ENCODE results near the gene DNAJC8. TPM values are rescaled to one million over a fixed set of nuclear protein-coding genes. Genes with fewer than 3 reads are reported as not detected.

DNAJC8 gene
- total and polyA plus RNA-seq, 10 of the 15 experiments (the other 5 are each of a cell fraction or from before 2014, with no cell fraction given) = 91.2 to 296 (median 152) TPM

DNA sequence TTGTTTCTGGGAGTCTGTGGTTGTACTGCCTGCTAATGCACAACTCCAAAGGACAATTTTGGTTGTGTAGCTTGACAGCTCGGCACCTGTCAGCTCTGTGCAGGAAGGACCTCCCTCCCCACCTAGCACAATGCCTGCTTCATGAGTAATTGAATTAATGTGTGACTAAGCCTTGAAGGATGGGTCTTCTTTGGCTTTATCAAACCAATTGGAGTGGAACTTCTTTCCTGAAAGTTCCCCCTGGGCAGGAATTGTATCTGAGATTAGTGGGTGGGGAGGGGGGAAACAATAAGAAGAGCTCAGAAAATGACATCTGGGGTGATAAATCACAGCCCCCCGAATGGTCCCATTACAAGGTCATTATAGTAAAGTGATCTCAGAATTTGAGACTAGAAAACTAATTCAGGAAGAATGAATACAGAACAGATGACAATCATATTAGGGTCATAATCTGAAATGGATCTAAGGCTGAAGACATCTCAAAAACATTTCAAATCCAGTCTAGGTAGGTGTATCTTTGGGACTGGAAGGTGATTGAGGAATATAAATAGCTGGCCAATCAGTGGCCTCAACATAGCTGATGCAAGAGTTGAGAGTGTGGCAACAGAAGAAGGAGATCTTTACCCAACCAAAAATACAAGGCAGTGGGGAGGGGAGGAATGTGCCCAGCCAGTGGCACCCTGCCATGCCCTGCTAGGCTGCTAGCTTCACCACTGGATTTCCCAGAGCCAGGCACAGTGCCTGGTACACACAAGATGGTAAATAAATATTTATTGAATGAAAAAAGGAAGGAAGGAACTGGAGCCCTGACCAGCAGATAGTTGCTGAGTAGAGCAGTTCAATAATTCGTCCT is 16.4 kb upstream of the DNAJC8 start:
- no peaks in the 10 kb centered on the region for H3K9me3 ChIP-seq (replicated peaks; ENCODE audit: control insufficient read depth, insufficient read depth, low read length)
- in situ Hi-C loops (cut with MboI) (loop anchor here (5.0 kb wide), 1 partner anchor 353 kb away; no protein-coding TSS in a partner anchor), intact Hi-C loops (cut with micrococcal nuclease; ENCODE audit: unreplicated experiment) (loop anchor here (2.0 to 10.0 kb wide), 6 partner anchors 48 to 474 kb away; partner anchors contain the start of genes MED18, STX12 and THEMIS2)
- no TSS peak for BruUV-seq (replicated peaks)
- ATAC-seq = no peak
- WGBS (ENCODE audit: insufficient coverage, insufficient replicate concordance, low lambda C conversion rate, missing lambda C conversion rate) = 0% methylated on average over 3 of the region's 3 CpGs
- peak overlapping the region; percentile 52; the same call in 1 of the 2 replicates for H3K9ac ChIP-seq (ENCODE audit: control insufficient read depth, insufficient read depth, low read length)
- peak overlapping the region; percentile 90 for H3K4me2 ChIP-seq (ENCODE audit: control insufficient read depth, insufficient read depth)
- TF ChIP-seq, protein P1, sequence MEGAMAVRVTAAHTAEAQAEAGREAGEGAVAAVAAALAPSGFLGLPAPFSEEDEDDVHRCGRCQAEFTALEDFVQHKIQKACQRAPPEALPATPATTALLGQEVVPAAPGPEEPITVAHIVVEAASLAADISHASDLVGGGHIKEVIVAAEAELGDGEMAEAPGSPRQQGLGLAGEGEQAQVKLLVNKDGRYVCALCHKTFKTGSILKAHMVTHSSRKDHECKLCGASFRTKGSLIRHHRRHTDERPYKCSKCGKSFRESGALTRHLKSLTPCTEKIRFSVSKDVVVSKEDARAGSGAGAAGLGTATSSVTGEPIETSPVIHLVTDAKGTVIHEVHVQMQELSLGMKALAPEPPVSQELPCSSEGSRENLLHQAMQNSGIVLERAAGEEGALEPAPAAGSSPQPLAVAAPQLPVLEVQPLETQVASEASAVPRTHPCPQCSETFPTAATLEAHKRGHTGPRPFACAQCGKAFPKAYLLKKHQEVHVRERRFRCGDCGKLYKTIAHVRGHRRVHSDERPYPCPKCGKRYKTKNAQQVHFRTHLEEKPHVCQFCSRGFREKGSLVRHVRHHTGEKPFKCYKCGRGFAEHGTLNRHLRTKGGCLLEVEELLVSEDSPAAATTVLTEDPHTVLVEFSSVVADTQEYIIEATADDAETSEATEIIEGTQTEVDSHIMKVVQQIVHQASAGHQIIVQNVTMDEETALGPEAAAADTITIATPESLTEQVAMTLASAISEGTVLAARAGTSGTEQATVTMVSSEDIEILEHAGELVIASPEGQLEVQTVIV (IDR thresholded peaks at IDR 0.05; ENCODE audit: borderline replicate concordance, partially characterized antibody) = no peak
- TF ChIP-seq, protein P2, sequence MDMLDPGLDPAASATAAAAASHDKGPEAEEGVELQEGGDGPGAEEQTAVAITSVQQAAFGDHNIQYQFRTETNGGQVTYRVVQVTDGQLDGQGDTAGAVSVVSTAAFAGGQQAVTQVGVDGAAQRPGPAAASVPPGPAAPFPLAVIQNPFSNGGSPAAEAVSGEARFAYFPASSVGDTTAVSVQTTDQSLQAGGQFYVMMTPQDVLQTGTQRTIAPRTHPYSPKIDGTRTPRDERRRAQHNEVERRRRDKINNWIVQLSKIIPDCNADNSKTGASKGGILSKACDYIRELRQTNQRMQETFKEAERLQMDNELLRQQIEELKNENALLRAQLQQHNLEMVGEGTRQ (IDR thresholded peaks at IDR 0.05; ENCODE audit: borderline replicate concordance, low read depth, low read length) = no peak
- TF ChIP-seq, protein P3, sequence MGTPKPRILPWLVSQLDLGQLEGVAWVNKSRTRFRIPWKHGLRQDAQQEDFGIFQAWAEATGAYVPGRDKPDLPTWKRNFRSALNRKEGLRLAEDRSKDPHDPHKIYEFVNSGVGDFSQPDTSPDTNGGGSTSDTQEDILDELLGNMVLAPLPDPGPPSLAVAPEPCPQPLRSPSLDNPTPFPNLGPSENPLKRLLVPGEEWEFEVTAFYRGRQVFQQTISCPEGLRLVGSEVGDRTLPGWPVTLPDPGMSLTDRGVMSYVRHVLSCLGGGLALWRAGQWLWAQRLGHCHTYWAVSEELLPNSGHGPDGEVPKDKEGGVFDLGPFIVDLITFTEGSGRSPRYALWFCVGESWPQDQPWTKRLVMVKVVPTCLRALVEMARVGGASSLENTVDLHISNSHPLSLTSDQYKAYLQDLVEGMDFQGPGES (IDR thresholded peaks at IDR 0.05) = no peak
- no peak for TF ChIP-seq ZNF622 (IDR thresholded peaks at IDR 0.05)
- no peak for TF ChIP-seq TARDBP (IDR thresholded peaks at IDR 0.05; ENCODE audit: borderline replicate concordance)
- peak; percentile 57 for TF ChIP-seq POLR2A (IDR thresholded peaks at IDR 0.05; ENCODE audit: low read depth, low read length)
- TF ChIP-seq PML (IDR thresholded peaks at IDR 0.05; ENCODE audit: low read length) = no peak
- TF ChIP-seq, protein P4, sequence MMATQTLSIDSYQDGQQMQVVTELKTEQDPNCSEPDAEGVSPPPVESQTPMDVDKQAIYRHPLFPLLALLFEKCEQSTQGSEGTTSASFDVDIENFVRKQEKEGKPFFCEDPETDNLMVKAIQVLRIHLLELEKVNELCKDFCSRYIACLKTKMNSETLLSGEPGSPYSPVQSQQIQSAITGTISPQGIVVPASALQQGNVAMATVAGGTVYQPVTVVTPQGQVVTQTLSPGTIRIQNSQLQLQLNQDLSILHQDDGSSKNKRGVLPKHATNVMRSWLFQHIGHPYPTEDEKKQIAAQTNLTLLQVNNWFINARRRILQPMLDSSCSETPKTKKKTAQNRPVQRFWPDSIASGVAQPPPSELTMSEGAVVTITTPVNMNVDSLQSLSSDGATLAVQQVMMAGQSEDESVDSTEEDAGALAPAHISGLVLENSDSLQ (IDR thresholded peaks at IDR 0.05) = 0 out of 2 replicates have a peak, but pooled peaks have one; percentile 4
- TF ChIP-seq BACH1 (IDR thresholded peaks at IDR 0.05; ENCODE audit: borderline replicate concordance) = no peak
- no peak for TF ChIP-seq NR2F1 (conservative IDR thresholded peaks at IDR 0.05)
- TF ChIP-seq MXI1 (IDR thresholded peaks at IDR 0.05; ENCODE audit: low read depth, low read length) = no peak
- no peak for TF ChIP-seq TCF7 (IDR thresholded peaks at IDR 0.05; ENCODE audit: borderline replicate concordance)
- TF ChIP-seq SMAD5 (IDR thresholded peaks at IDR 0.05; ENCODE audit: low read depth) = no peak
- no peak for TF ChIP-seq FOXM1 (IDR thresholded peaks at IDR 0.05; ENCODE audit: low read depth, low read length)
- no peak for TF ChIP-seq SMAD1 (IDR thresholded peaks at IDR 0.05; ENCODE audit: low read depth, partially characterized antibody)
- peak in 1 of 2 experiments; percentile 75; a peak in 1 of 4 replicates for TF ChIP-seq CEBPB (IDR thresholded peaks at IDR 0.05; ENCODE audit: borderline replicate concordance in 1 of 2, low read depth in 2 of 2, low read length in 2 of 2)
- H2AFZ ChIP-seq (ENCODE audit: control insufficient read depth, low read depth, low read length) = peak overlapping the region; percentile 87
- ChIA-PET POLR2A (interaction anchor here (0.5 to 7.6 kb wide), 15 partner anchors 10 to 476 kb away, joined by 3 to 125 read pairs (median 3); partner anchors contain the start of genes ATP5IF1, MED18 and SESN2), RAD21 (ENCODE audit: unreplicated experiment) (interaction anchor here (0.8 to 4.5 kb wide), 40 partner anchors 10 to 628 kb away, joined by 3 to 34 read pairs (median 5); partner anchors contain the start of genes ATP5IF1, MED18, PHACTR4 and RCC1), CTCF (interaction anchor here (0.6 to 4.5 kb wide), 74 partner anchors 8 to 953 kb away, joined by 3 to 138 read pairs (median 5); partner anchors contain the start of genes ATP5IF1, MED18, PHACTR4 and RNU11), SMC1A (ENCODE audit: uncharacterized antibody, unreplicated experiment) (interaction anchor here (0.7 to 9.7 kb wide), 48 partner anchors 9 to 628 kb away, joined by 3 to 84 read pairs (median 5); partner anchors contain the start of genes ATP5IF1, DNAJC8, GMEB1 and MED18)
- H3K4me3 ChIP-seq = peak overlapping the region; percentile 3; the same call in 1 of the 2 replicates
- peak overlapping the region; percentile 62 for H3K27ac ChIP-seq (ENCODE audit: control insufficient read depth, insufficient read depth)
- H3K79me2 ChIP-seq (ENCODE audit: control insufficient read depth, insufficient read depth, low read length) = peaks cover 3% of the 10 kb centered on the region
- H4K20me1 ChIP-seq (ENCODE audit: control insufficient read depth, insufficient read depth) = no peaks in the 10 kb centered on the region
- peaks cover 31% of the 10 kb centered on the region for H3K4me1 ChIP-seq (ENCODE audit: control insufficient read depth, insufficient read depth, low read length)
- FAIRE-seq = no peak
- no peaks in the 10 kb centered on the region for H3K36me3 ChIP-seq (ENCODE audit: control insufficient read depth in 2 of 2, insufficient read depth in 2 of 2, low read length in 1 of 2)
- no peak for DNase-seq (ENCODE audit: low read depth, low spot score)
- H3K27me3 ChIP-seq (replicated peaks in 1 of 2; ENCODE audit: control insufficient read depth in 2 of 2, insufficient read depth in 2 of 2, low read length in 1 of 2) = no peaks in the 10 kb centered on the region

All from GM12878 (cell line).